ENCODE results near the gene SPOCK2. TPM values are rescaled to one million over a fixed set of nuclear protein-coding genes. Genes with fewer than 3 reads are reported as not detected.

Gene SPOCK2
- total RNA-seq, 1 experiment from 2014 or later = 4.8 TPM

DNA sequence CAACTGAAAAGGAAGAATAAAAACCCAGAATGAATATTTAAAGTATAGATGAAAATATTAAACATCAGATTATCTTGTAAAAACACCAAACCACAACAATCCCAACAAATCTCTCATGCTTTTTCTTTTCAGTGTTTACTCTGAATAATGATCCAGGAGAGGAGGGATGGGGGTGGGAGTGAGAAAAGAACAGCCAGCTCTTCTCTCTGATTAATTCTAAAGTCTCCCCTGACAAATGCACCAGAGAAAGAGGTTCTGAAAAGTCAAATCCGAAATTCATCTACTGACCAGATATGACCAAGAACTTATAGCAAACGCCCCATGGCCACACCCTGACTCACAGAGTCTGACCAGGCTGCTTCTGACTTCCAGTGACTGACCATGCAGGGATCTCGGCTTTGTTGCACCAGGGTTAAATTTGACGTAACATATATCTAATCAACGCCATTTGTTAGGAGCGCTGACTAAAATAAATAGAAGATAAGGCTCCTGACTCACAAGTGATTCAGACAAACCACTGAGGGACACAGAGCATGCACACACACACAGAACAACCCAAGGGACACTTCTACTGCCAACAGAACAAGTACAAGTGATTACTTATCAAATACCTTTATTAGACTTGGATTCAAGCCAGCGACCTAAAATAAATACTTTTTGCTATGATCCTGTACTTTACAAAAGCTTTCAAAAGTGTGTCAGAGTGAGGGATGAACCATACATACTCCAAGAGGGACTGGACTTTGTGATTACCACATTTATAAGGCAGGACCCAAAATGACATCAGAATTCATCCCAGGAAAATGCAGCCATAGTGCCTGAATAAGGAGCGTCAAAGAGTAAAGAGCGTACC lies 9.3 kb upstream of the SPOCK2 start:
- CTCF ChIA-PET = interaction anchor here (0.5 kb wide), 1 partner anchor 124 kb away, joined by 3 read pairs; no protein-coding TSS in a partner anchor
- peak overlapping the region; percentile 79 for H3K27ac ChIP-seq (ENCODE audit: low read length)
- POLR2A ChIA-PET = no interaction called here

DNA sequence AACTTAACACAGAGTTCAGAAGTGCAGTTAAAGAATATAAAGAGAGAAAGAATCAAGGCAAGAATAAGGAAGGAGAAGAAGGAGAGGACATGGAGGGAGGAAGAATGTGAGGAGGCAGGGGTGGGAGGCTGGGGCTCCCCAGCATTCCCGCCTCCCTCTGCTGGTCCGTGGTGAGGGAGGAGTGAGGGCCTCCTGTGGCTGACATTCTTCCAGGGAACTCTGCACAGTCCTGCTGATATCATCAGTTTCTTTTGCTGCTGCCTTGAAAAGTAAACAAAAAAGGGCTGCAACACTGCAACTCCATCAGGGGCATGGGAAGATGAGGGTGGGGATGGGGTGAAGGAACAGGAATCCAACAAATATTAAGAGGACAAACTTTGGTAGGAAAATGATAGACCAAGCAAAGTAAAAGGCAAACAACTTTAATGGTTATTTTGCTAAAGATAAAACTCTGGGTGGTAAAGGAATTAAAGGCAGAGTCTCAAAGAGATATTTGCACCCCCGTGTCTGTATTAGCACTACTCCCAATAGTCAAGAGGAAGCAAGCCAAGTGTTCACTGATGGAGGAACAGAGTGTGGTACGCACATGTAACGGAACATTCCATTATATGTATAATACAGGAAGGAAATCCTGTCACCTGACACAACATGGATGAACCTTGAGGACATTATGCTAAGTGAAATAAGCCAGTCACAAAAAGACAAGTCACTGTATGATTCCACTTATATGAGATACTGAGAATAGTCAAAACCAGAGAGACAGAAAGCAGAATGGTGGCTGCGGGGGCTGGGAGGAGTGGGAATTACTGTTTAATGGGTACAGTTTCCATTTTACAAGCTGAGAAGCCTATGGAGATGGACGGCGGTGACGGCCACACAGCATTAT lies 8.0 kb upstream of the SPOCK2 start:
- ATAC-seq (peak; percentile 43), DNase-seq (ENCODE audit: low read depth, low spot score) (no peak)
- Histone ChIP-seq H3K9me3 (ENCODE audit: control insufficient read depth, insufficient read depth, low read depth, low read length) (no peaks in the 10 kb centered on the region), H3K36me3 (ENCODE audit: control insufficient read depth, insufficient read depth, low read length) (peaks cover 6% of the 10 kb centered on the region; the same call in 1 of the 2 replicates), H3K27ac (ENCODE audit: low read length) (peak overlapping the region; percentile 79), H3K4me1 (ENCODE audit: control insufficient read depth, insufficient read depth, low read length) (peaks cover 40% of the 10 kb centered on the region), H3K4me3 (ENCODE audit: low read depth in 2 of 2, low read length in 2 of 2) (no peak overlapping the region), H3K27me3 (ENCODE audit: control insufficient read depth, insufficient read depth, low read length) (no peaks in the 10 kb centered on the region)
- TF ChIP-seq, protein P1, sequence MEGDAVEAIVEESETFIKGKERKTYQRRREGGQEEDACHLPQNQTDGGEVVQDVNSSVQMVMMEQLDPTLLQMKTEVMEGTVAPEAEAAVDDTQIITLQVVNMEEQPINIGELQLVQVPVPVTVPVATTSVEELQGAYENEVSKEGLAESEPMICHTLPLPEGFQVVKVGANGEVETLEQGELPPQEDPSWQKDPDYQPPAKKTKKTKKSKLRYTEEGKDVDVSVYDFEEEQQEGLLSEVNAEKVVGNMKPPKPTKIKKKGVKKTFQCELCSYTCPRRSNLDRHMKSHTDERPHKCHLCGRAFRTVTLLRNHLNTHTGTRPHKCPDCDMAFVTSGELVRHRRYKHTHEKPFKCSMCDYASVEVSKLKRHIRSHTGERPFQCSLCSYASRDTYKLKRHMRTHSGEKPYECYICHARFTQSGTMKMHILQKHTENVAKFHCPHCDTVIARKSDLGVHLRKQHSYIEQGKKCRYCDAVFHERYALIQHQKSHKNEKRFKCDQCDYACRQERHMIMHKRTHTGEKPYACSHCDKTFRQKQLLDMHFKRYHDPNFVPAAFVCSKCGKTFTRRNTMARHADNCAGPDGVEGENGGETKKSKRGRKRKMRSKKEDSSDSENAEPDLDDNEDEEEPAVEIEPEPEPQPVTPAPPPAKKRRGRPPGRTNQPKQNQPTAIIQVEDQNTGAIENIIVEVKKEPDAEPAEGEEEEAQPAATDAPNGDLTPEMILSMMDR (IDR thresholded peaks at IDR 0.05) = no peak
- TF ChIP-seq POLR2AphosphoS5 (IDR thresholded peaks at IDR 0.05; ENCODE audit: low read depth, low read length) (0 out of 2 replicates have a peak, but pooled peaks have one; percentile 28), SIN3A (IDR thresholded peaks at IDR 0.05; ENCODE audit: borderline replicate concordance, insufficient read depth, low read depth, low read length) (no peak)
- TSS peak; percentile 55 for BruUV-seq (replicated peaks)
- ChIA-PET CTCF (no interaction called here), POLR2A (no interaction called here)
- in situ Hi-C loops (cut with HindIII; ENCODE audit: low pct_unique_long_range_greater_than_20kb, low sequenced_read_pairs) (no loop called here), intact Hi-C loops (cut with micrococcal nuclease; ENCODE audit: unreplicated experiment) (no loop called here)

More for the DNA sequence above, 9.3 kb upstream of the SPOCK2 start:
- H3K9me3 ChIP-seq (ENCODE audit: control insufficient read depth, insufficient read depth, low read depth, low read length) = no peaks in the 10 kb centered on the region
- peaks cover 40% of the 10 kb centered on the region for H3K4me1 ChIP-seq (ENCODE audit: control insufficient read depth, insufficient read depth, low read length)
- BruUV-seq (replicated peaks) = no TSS peak
- in situ Hi-C loops (cut with HindIII; ENCODE audit: low pct_unique_long_range_greater_than_20kb, low sequenced_read_pairs) (no loop called here), intact Hi-C loops (cut with micrococcal nuclease; ENCODE audit: unreplicated experiment) (no loop called here)
- no peak overlapping the region for H3K4me3 ChIP-seq (ENCODE audit: low read depth in 2 of 2, low read length in 2 of 2)
- DNase-seq (ENCODE audit: low read depth, low spot score) (peak; percentile 94), ATAC-seq (peak; percentile 93)
- peak; percentile 87 for TF ChIP-seq POLR2AphosphoS5 (IDR thresholded peaks at IDR 0.05; ENCODE audit: low read depth, low read length)
- TF ChIP-seq, protein P1 (IDR thresholded peaks at IDR 0.05) = no peak
- TF ChIP-seq, protein P2, sequence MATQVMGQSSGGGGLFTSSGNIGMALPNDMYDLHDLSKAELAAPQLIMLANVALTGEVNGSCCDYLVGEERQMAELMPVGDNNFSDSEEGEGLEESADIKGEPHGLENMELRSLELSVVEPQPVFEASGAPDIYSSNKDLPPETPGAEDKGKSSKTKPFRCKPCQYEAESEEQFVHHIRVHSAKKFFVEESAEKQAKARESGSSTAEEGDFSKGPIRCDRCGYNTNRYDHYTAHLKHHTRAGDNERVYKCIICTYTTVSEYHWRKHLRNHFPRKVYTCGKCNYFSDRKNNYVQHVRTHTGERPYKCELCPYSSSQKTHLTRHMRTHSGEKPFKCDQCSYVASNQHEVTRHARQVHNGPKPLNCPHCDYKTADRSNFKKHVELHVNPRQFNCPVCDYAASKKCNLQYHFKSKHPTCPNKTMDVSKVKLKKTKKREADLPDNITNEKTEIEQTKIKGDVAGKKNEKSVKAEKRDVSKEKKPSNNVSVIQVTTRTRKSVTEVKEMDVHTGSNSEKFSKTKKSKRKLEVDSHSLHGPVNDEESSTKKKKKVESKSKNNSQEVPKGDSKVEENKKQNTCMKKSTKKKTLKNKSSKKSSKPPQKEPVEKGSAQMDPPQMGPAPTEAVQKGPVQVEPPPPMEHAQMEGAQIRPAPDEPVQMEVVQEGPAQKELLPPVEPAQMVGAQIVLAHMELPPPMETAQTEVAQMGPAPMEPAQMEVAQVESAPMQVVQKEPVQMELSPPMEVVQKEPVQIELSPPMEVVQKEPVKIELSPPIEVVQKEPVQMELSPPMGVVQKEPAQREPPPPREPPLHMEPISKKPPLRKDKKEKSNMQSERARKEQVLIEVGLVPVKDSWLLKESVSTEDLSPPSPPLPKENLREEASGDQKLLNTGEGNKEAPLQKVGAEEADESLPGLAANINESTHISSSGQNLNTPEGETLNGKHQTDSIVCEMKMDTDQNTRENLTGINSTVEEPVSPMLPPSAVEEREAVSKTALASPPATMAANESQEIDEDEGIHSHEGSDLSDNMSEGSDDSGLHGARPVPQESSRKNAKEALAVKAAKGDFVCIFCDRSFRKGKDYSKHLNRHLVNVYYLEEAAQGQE (IDR thresholded peaks at IDR 0.05; ENCODE audit: insufficient read depth in 1 of 2, low read depth in 2 of 2, low read length in 1 of 2) = no peak
- TF ChIP-seq TCF7L2 (IDR thresholded peaks at IDR 0.05; ENCODE audit: low read depth, low read length) = peak; percentile 60; the same call in 1 of the 2 replicates
- TF ChIP-seq SIN3A (IDR thresholded peaks at IDR 0.05; ENCODE audit: borderline replicate concordance, insufficient read depth, low read depth, low read length) = 0 out of 2 replicates have a peak, but pooled peaks have one; percentile 36
- peaks cover 4% of the 10 kb centered on the region; the same call in 1 of the 2 replicates for H3K36me3 ChIP-seq (ENCODE audit: control insufficient read depth, insufficient read depth, low read length)
- H3K27me3 ChIP-seq (ENCODE audit: control insufficient read depth, insufficient read depth, low read length) = no peaks in the 10 kb centered on the region
